ENCODE measurements around the gene ZAP70.

ZAP70 gene

DNA sequence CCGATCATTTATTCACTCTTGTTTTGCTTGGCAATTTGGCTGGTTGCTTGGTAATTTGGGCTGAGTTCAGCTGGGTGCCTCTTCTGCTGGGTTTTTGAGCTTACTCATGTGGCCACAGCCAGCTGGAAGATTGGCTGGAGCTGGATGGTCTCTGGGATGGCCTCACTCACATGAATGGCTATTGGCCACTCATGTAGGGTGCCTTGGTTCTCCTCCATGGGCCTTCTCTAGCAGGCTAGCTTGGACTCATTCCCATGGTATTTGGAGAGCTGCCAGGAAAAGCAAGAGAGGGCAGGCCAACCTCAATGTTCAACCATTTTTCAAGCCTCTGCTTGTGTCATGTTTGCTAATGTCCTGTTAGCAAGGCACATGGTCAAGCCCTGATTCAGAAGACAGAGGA is 16.9 kb downstream of the ZAP70 start:
- Histone ChIP-seq H3K9me3 (ENCODE audit: control insufficient read depth, low read length) (peaks cover 12% of the 10 kb centered on the region), H3K4me1 (ENCODE audit: control insufficient read depth, insufficient read depth, low read length) (no peaks in the 10 kb centered on the region), H3K36me3 (ENCODE audit: control insufficient read depth, insufficient read depth, low read length, severe bottlenecking) (no peaks in the 10 kb centered on the region), H3K27me3 (replicated peaks; ENCODE audit: control insufficient read depth, insufficient read depth, low read length) (peaks cover 10% of the 10 kb centered on the region), H3K4me3 (ENCODE audit: low read length) (no peak overlapping the region), H3K9ac (ENCODE audit: low read length) (no peak overlapping the region)
- DNase-seq (ENCODE audit: low read depth) = no peak

DNA sequence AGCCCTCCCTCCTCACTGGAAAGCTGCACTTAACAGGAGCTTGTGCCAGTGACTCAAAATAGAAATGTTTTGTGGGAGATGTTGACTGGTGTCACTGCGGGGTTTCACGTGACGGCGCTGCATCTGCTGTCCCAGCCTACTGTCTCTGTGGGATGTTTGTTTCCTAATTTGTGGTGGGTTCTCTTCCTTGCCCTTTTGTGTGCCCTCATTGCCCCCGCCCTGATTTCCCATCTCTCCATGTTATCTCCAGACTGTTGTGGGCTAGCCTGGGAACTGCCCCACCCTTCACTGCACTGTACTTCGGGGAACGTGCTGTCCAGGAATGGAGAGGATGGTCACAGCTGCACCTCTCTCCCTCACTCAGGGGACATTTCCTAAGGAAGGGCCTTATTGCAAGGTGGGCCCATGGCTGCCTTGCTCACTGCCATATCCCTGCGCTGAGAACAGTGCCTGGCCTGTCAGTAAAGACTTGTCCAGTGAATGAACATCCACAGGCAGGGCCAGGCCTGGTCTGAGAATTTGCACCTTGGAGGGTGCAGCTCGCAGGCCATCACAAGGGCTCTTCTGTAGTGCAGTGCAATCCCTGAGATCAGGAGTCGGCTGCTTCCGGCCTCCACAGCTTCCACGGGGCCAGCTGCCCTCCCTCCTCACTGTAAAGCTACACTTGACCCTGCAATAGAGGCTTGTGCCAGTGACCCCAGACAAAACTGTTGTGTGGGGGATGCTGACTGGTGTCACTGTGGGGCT is 18.1 kb downstream of the ZAP70 start:
- no peak for DNase-seq (ENCODE audit: low read depth)
- Histone ChIP-seq H3K9me3 (ENCODE audit: control insufficient read depth, low read length) (peaks cover 12% of the 10 kb centered on the region), H3K4me3 (ENCODE audit: low read length) (no peak overlapping the region), H3K4me1 (ENCODE audit: control insufficient read depth, insufficient read depth, low read length) (no peaks in the 10 kb centered on the region), H3K9ac (ENCODE audit: low read length) (no peak overlapping the region), H3K36me3 (ENCODE audit: control insufficient read depth, insufficient read depth, low read length, severe bottlenecking) (no peaks in the 10 kb centered on the region), H3K27me3 (replicated peaks; ENCODE audit: control insufficient read depth, insufficient read depth, low read length) (peaks cover 8% of the 10 kb centered on the region)

DNA sequence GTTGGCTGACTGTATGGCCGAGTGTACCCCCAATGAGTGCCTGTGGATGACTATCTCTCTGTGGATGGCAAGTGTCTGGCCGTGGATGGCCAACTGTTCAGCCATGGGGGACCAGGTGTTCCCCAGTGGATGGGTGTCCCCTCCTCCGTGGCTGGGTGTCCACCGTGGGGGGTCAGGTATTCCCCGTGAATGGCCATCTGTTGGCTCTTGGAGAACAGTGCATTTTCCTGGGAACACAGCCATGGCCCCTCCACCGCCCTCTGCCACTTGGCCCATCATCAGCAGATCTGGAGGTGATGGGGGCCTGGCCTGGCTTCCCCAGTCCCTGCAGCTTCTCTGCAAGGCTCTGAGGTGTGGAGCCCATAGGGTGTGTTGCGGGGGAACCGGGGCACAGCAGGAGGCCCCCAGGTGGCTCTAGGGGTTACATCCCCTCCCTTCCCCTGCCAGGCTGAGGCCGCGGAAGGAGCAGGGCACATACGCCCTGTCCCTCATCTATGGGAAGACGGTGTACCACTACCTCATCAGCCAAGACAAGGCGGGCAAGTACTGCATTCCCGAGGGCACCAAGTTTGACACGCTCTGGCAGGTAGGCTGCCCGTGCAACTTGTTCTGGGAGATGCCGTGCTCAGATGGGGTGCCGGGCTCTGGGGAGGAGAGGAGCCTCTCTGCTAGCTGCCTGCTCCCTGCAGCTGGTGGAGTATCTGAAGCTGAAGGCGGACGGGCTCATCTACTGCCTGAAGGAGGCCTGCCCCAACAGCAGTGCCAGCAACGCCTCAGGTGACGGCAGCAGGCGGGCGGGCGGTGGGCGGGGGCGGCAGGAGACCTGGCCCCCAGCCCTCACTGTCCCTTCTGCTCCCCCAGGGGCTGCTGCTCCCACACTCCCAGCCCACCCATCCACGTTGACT is 19.3 kb downstream of the ZAP70 start:
- Histone ChIP-seq H3K4me1 (ENCODE audit: control insufficient read depth, insufficient read depth, low read length) (no peaks in the 10 kb centered on the region), H3K9me3 (ENCODE audit: control insufficient read depth, low read length) (peaks cover 6% of the 10 kb centered on the region), H3K9ac (ENCODE audit: low read length) (no peak overlapping the region), H3K4me3 (ENCODE audit: low read length) (no peak overlapping the region), H3K36me3 (ENCODE audit: control insufficient read depth, insufficient read depth, low read length, severe bottlenecking) (no peaks in the 10 kb centered on the region), H3K27me3 (replicated peaks; ENCODE audit: control insufficient read depth, insufficient read depth, low read length) (peaks cover 8% of the 10 kb centered on the region)
- no peak for DNase-seq (ENCODE audit: low read depth)

DNA sequence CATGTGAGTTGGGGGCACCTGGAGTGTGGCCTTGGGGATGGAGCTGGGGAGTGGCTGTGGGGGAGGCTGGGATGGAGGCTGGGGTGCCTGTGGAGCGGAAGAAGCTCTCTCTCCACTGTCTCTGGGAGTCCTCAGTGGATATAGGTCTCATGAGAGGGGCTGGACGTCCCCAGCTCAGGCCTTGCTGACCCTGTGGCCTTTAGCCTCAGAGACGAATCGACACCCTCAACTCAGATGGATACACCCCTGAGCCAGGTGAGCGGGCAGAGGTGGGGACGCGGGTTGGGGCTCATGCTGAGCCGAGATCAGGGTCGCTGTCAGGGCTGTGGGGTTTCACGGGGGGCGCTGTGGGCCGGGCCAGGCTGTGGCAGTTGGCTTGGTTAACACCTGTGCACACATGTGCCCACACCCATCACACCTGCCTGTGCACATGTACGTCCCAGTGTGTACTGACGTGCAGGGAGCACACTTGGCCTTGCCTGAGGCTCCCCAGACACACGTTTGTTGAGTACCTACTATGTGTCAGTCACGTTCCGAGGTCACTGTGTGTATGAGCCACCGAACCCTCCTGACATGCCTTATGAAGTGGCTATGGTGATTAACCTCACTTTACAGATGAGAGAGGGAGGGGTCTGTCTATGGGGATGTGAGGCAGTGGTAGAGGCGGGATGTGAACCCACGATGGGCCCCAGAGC is 20.1 kb downstream of the ZAP70 start:
- H3K4me3 ChIP-seq (ENCODE audit: low read length) = no peak overlapping the region
- peaks cover 8% of the 10 kb centered on the region for H3K27me3 ChIP-seq (replicated peaks; ENCODE audit: control insufficient read depth, insufficient read depth, low read length)
- no peaks in the 10 kb centered on the region for H3K36me3 ChIP-seq (ENCODE audit: control insufficient read depth, insufficient read depth, low read length, severe bottlenecking)
- H3K9ac ChIP-seq (ENCODE audit: low read length) = no peak overlapping the region
- peaks cover 6% of the 10 kb centered on the region for H3K9me3 ChIP-seq (ENCODE audit: control insufficient read depth, low read length)
- H3K4me1 ChIP-seq (ENCODE audit: control insufficient read depth, insufficient read depth, low read length) = no peaks in the 10 kb centered on the region
- DNase-seq (ENCODE audit: low read depth) = no peak

DNA sequence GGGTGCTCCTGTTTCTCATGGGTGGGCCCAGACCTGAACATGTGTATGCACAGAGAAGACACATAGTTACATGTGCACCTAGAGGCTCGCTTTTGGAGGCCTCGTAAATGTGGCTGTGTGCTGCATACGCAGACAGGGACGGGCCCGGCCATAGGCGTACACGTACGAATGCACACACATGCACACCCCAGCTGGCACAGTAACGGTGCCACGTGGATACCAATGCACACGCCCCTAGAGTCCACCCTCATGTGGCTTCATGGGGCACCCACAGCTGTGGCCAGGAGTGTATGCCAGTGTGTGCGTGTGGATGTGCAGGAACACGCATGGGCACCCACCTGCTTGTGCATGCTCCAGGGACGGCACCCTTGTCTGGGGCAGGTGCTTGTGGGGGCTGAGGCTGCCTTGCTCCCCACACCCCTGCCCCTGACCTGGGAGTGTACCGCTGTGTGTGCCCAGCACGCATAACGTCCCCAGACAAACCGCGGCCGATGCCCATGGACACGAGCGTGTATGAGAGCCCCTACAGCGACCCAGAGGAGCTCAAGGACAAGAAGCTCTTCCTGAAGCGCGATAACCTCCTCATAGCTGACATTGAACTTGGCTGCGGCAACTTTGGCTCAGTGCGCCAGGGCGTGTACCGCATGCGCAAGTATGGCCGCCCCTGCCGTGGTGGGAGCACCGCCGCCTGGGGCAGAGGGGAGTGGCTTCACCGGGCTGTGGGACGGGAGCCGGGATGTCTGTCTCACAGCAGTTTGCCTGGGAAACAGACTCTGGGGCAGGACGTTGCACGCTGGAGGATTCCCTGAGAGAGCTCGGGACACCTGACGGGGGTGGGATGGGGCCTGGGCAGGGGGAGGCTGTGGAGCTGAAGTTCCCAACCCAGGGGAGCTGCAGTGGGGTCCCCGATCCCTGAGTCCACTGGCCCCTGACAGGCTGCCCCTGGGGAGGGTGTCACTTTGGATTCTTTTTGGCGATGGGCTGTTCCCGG is 21.0 kb downstream of the ZAP70 start:
- Histone ChIP-seq H3K9ac (ENCODE audit: low read length) (no peak overlapping the region), H3K27me3 (replicated peaks; ENCODE audit: control insufficient read depth, insufficient read depth, low read length) (peaks cover 8% of the 10 kb centered on the region), H3K9me3 (ENCODE audit: control insufficient read depth, low read length) (peaks cover 6% of the 10 kb centered on the region), H3K4me3 (ENCODE audit: low read length) (no peak overlapping the region), H3K4me1 (ENCODE audit: control insufficient read depth, insufficient read depth, low read length) (no peaks in the 10 kb centered on the region), H3K36me3 (ENCODE audit: control insufficient read depth, insufficient read depth, low read length, severe bottlenecking) (no peaks in the 10 kb centered on the region)
- no peak for DNase-seq (ENCODE audit: low read depth)

DNA sequence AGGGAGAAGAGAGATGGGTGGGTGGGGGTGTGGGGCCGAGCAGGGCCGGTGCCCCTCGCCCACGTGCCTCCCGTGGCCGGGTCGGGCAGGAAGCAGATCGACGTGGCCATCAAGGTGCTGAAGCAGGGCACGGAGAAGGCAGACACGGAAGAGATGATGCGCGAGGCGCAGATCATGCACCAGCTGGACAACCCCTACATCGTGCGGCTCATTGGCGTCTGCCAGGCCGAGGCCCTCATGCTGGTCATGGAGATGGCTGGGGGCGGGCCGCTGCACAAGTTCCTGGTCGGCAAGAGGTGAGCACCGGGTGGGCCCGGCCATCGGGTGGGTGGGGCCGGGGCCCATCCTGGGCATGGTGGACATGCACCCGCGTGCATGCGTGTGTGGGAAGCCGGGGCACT is 21.8 kb downstream of the ZAP70 start:
- Histone ChIP-seq H3K4me3 (ENCODE audit: low read length) (no peak overlapping the region), H3K9me3 (ENCODE audit: control insufficient read depth, low read length) (peaks cover 4% of the 10 kb centered on the region), H3K36me3 (ENCODE audit: control insufficient read depth, insufficient read depth, low read length, severe bottlenecking) (no peaks in the 10 kb centered on the region), H3K27me3 (replicated peaks; ENCODE audit: control insufficient read depth, insufficient read depth, low read length) (peaks cover 8% of the 10 kb centered on the region), H3K9ac (ENCODE audit: low read length) (no peak overlapping the region), H3K4me1 (ENCODE audit: control insufficient read depth, insufficient read depth, low read length) (no peaks in the 10 kb centered on the region)
- DNase-seq (ENCODE audit: low read depth) = no peak

DNA sequence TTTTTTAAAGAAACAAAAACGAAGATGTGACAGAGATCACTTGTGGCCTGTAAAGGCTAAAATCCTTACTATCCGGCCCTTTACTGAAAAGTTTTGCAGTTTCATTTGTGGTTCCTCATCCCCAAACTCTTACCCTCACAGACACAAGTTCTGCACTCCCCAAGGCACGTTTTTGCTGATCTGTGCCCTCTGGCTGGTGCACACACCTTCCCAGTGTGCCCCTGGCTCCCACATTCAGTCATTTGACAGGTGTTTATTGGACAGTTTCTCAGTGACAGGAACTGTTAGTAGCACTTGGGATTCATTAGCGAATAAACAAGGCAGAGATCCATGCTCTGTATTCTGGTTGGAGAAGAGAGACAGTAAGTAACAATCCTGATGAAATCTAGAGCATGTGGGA is 22.8 kb downstream of the ZAP70 start:
- no peak overlapping the region for H3K9ac ChIP-seq (ENCODE audit: low read length)
- H3K36me3 ChIP-seq (ENCODE audit: control insufficient read depth, insufficient read depth, low read length, severe bottlenecking) = no peaks in the 10 kb centered on the region
- no peak for DNase-seq (ENCODE audit: low read depth)
- H3K4me3 ChIP-seq (ENCODE audit: low read length) = no peak overlapping the region
- no peaks in the 10 kb centered on the region for H3K4me1 ChIP-seq (ENCODE audit: control insufficient read depth, insufficient read depth, low read length)
- H3K9me3 ChIP-seq (ENCODE audit: control insufficient read depth, low read length) = no peaks in the 10 kb centered on the region
- peaks cover 8% of the 10 kb centered on the region for H3K27me3 ChIP-seq (replicated peaks; ENCODE audit: control insufficient read depth, insufficient read depth, low read length)

DNA sequence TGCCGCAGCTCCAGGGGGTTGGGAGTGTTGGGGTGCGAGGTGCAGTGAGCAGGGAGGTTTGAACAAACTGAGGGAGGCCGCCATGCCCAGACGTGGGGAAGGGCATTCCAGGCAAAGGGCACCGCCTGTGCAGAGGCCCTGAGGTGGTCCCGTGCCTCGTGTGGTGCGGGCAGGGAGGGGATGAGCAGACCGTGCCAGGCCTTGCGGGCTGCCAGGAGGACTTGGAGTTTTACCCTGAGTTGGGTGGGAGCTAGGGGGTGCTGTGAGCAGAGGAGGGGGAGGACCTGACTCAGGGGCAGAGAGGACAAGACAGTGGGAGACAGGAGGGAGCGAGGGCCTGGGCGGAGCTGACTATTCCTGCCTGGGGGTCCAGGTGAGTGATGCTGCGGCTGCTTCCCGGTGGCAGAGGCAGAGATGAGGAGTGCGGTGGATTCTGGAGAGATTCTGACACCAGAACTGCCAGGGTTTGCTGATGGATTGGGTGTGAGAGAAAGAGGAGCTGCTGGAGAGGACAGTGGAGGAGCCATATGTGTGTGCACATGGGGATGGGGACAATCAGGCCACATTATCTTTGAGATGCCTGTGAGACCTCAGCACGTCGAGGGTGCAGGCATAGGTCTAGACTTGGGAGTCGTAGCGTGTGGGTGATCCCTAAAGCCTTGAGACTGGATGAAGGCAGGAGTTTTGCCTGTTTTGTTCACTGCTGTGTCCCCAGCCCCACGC is 23.4 kb downstream of the ZAP70 start:
- DNase-seq (ENCODE audit: low read depth) = no peak
- Histone ChIP-seq H3K4me1 (ENCODE audit: control insufficient read depth, insufficient read depth, low read length) (no peaks in the 10 kb centered on the region), H3K9ac (ENCODE audit: low read length) (no peak overlapping the region), H3K4me3 (ENCODE audit: low read length) (no peak overlapping the region), H3K36me3 (ENCODE audit: control insufficient read depth, insufficient read depth, low read length, severe bottlenecking) (no peaks in the 10 kb centered on the region), H3K27me3 (replicated peaks; ENCODE audit: control insufficient read depth, insufficient read depth, low read length) (peaks cover 8% of the 10 kb centered on the region), H3K9me3 (ENCODE audit: control insufficient read depth, low read length) (no peaks in the 10 kb centered on the region)

DNA sequence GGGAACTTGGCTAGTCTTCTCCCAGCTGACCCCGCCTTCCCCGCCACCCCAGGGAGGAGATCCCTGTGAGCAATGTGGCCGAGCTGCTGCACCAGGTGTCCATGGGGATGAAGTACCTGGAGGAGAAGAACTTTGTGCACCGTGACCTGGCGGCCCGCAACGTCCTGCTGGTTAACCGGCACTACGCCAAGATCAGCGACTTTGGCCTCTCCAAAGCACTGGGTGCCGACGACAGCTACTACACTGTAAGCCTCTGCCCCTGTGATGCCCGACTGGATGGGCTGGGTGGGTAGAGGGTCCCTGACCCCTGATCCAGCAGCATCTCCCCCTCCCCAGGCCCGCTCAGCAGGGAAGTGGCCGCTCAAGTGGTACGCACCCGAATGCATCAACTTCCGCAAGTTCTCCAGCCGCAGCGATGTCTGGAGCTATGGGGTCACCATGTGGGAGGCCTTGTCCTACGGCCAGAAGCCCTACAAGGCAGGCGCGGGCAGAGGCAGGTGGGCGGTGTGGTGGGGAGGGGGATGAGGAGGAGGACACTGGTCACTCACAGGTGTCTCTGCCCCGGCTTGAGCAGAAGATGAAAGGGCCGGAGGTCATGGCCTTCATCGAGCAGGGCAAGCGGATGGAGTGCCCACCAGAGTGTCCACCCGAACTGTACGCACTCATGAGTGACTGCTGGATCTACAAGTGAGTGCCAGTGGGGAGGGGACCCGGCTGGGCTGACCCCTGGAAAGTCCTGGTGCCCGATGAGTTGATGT is 24.2 kb downstream of the ZAP70 start:
- Histone ChIP-seq H3K4me3 (ENCODE audit: low read length) (no peak overlapping the region), H3K9ac (ENCODE audit: low read length) (no peak overlapping the region), H3K9me3 (ENCODE audit: control insufficient read depth, low read length) (no peaks in the 10 kb centered on the region), H3K27me3 (replicated peaks; ENCODE audit: control insufficient read depth, insufficient read depth, low read length) (peaks cover 5% of the 10 kb centered on the region), H3K4me1 (ENCODE audit: control insufficient read depth, insufficient read depth, low read length) (no peaks in the 10 kb centered on the region), H3K36me3 (ENCODE audit: control insufficient read depth, insufficient read depth, low read length, severe bottlenecking) (no peaks in the 10 kb centered on the region)
- no peak for DNase-seq (ENCODE audit: low read depth)

Measured in adipocyte (in vitro differentiated cells).